GM19328 (cell line): ENCODE results near the gene C2CD3.

ENCODE experiments used
- ATAC-seq: cut with Tn5 transposase; IDR thresholded peaks from one replicate; pipeline ENCODE4 v1.9.1; 2021; ENCODE audit warnings: mild to moderate bottlenecking, moderate library complexity; ENCODE audit not compliant: unreplicated experiment

C2CD3 gene

GRCh38 chr11:73983741-73984538 lies 186.9 kb downstream of the C2CD3 start:
- no peak for ATAC-seq

GRCh38 chr11:73982990-73983740 lies 187.6 kb downstream of the C2CD3 start:
- ATAC-seq: peak; percentile 77

- peak; percentile 50 for ATAC-seq
These were observed 188.2 kb downstream of the C2CD3 start, which contains the start of gene UCP2 for GRCh38 chr11:73982595-73982989. TSS of gene UCP2 (minus strand) at chr11:73982843. CDS start at chr11:73978378, 4,465 bp downstream.

- ATAC-seq: no peak
These were observed 189.6 kb downstream of the C2CD3 start for GRCh38 chr11:73981051-73981805.

- ATAC-seq: peak; percentile 26
These were observed 190.5 kb downstream of the C2CD3 start for GRCh38 chr11:73980001-73980961.

- no peak for ATAC-seq
These were observed 192.2 kb downstream of the C2CD3 start for GRCh38 chr11:73978576-73979086.

GRCh38 chr11:73977856-73978519 lies 192.8 kb downstream of the C2CD3 start:
- no peak for ATAC-seq

GRCh38 chr11:73976451-73977151 lies 194.2 kb downstream of the C2CD3 start:
- ATAC-seq: no peak

- ATAC-seq: no peak
These were observed 195.4 kb downstream of the C2CD3 start for GRCh38 chr11:73975479-73975757.

- no peak for ATAC-seq
These were observed 196.0 kb downstream of the C2CD3 start for GRCh38 chr11:73974604-73975478.

GRCh38 chr11:73972620-73973449 lies 198.0 kb downstream of the C2CD3 start:
- ATAC-seq: no peak

- no peak for ATAC-seq
These were observed 198.6 kb downstream of the C2CD3 start for GRCh38 chr11:73972187-73972586.

GRCh38 chr11:73971175-73971719 lies 199.6 kb downstream of the C2CD3 start:
- ATAC-seq: no peak

GRCh38 chr11:73969991-73970800 lies 200.6 kb downstream of the C2CD3 start:
- no peak for ATAC-seq

- ATAC-seq: no peak
These were observed 201.7 kb downstream of the C2CD3 start for GRCh38 chr11:73969091-73969490.

- no peak for ATAC-seq
These were observed 202.3 kb downstream of the C2CD3 start for GRCh38 chr11:73968356-73968966.
